GM18520 (cell line): ENCODE data around the gene IGF1R.

Experiments used
- ATAC-seq: cut with Tn5 transposase; IDR thresholded peaks from one replicate; pipeline ENCODE4 v1.9.1; 2021; ENCODE audit not compliant: unreplicated experiment

Gene IGF1R

DNA sequence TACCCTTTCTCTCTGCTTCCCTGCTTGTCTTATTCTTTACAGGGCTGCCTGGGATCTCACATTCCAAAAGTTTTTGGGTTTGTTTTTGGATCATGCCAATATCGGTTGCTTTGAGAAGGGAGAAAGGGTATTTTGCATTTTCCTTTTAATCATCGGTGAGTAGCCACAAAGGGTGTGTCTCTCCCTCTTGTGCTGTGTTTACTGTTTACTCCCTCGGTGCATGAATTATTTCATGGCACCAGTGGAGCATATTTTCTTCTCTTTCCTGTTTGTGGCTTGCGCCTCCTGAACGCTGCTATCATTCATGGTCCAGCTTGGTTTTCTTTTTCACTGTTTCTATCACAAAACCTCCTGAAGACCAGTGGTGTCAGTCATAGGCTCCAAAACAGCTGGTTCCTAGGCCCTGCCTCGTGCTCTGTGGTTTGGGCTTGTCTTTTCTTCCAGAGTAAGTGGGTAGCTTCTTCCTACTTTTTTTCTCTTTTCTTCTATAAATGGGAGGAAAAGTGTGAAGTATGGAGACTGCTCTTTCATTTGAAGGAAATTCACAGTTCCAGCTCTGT is 54.9 kb downstream of the IGF1R start:
- ATAC-seq = no peak

GRCh38 chr15:98705070-98705469 is 56.7 kb downstream of the IGF1R start:
- no peak for ATAC-seq

GRCh38 chr15:98706387-98706786 is 58.0 kb downstream of the IGF1R start:
- ATAC-seq = no peak

GRCh38 chr15:98706986-98707385 is 58.6 kb downstream of the IGF1R start:
- ATAC-seq = no peak

DNA sequence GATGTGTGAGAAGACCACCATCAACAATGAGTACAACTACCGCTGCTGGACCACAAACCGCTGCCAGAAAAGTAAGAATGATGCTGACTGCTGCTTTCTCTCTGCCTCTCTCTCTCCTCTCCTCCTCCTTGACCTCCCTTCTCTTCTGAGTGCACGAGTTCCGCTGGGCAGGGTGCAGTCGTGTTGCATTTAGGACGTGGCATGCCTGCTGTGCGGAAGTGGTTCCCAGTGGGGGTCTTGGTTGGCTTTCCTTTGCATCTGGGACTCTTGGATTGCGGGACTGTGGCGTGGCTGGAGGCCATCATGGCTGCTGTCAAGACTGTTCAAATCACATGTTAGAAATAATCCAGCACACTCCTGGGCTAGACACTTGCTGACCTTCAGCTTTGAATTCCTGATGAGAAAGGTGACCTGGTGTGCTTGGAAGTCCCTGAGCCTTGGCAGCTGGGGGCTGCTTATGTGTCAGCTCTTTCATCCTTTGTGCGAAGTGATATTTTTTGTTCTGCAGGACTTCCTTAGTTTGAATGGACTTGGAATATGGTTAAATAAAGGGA is 59.8 kb downstream of the IGF1R start:
- ATAC-seq = no peak

- no peak for ATAC-seq
Measured at GRCh38 chr15:98711810-98712209, 63.5 kb downstream of the IGF1R start.

DNA sequence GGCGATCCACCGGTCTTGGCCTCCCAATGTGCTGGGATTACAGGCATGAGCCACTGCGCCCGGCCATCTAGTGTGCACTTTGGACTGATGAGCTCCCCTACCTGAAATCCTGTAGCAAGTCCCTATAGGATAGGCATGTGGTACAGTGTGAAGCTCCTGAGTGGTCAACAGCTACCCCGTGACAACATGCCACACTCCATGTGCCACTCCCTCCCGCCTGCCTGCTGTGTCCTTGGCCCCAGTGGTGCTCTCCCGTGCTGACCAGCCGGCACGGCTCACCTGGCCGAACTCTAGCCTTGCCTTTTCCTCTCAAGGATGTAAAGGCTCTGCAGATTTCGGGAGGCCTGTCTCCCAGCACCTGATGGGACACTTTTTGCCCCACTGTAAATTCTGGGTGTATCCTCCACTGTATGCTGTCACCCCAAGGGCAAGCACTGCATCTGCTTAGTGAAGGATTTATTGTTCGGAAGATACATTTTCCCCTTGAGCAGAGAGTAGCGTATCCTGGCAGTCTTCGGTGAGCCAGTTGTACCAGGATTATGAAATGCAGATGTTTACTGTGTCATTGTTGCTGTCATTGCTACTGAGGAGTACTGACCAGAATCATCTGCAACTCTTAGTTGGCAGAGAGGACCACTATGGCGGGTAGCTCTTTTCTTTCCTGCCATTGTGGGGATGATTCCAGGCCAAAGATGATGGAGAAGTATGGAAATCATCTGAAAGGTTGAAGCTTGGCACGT is 64.7 kb downstream of the IGF1R start:
- ATAC-seq = no peak

- no peak for ATAC-seq
Measured at GRCh38 chr15:98713585-98714001, 65.3 kb downstream of the IGF1R start.

DNA sequence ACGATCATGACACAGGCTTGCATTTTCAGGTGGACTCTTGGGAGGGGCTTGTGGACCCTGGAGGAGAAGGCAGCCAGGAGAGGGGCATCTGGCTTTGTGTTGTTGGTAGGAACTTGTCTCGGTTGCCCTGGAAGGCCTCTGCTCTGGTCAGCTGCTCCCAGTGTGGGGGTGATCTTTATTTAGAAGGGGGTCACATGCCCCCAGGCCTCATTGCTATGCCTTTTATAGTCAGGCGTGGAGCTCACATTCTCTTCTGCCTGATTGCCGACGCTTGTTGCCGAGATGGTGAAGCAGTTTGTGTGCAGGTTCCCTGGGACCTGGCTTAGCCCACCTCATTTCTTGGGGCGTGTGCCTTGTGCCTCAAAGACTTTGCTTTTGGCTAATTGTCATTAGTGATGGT is 66.6 kb downstream of the IGF1R start:
- no peak for ATAC-seq

GRCh38 chr15:98715401-98715800 is 67.1 kb downstream of the IGF1R start:
- ATAC-seq = no peak

- no peak for ATAC-seq
Measured at GRCh38 chr15:98715890-98716443, 67.6 kb downstream of the IGF1R start.

- ATAC-seq = no peak
Measured at GRCh38 chr15:98717371-98717770, 69.0 kb downstream of the IGF1R start.

DNA sequence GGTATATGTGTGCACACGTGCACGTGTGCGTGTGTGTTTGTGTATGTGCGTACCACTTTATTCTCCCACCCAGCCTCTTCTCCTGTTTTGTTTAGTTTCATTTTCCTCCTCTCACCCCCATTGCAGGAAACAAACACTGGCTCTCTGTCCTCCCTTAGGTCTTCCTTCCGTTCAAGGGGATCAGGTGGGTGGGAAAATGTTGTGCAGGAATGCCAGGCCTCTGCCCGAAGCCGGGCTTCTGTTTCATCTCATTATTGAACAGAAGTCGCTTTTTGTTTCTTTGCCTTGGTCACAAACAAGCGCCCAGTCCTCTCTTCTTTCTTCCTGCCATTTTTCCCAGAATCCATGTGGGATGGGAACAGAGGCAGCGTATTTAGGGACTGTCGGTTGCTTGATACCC is 69.6 kb downstream of the IGF1R start:
- ATAC-seq = no peak

- ATAC-seq = no peak
Measured at GRCh38 chr15:98718426-98719136, 70.2 kb downstream of the IGF1R start.

DNA sequence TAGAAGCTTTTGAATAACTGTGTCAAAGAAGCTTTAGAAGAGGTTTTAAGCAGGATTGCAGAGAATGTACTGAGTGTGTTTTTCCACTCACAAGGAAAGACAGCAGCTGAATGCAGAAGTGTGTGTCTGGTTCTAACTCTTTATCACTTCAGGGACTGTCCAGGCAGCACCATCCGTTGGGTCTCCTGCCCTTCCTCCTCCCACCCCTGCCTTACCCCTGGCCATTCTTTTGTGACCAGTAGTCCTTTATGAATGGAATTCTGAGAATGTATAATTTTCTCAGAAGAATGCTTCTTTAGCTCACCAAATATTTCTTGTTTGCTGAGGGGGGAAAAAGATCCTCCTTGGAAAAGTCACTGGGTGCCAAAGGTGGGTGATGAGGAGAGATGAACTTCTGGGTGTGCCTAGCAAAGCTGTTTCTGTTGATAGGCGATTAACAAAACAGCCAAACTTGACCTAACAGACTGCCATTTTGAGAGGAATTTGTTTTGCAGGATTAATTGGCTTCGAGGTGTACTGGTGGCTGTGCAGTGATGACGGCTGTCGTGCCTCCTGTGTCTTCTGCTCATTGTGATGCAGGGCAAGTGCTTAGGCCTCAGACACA is 70.9 kb downstream of the IGF1R start:
- ATAC-seq = no peak

DNA sequence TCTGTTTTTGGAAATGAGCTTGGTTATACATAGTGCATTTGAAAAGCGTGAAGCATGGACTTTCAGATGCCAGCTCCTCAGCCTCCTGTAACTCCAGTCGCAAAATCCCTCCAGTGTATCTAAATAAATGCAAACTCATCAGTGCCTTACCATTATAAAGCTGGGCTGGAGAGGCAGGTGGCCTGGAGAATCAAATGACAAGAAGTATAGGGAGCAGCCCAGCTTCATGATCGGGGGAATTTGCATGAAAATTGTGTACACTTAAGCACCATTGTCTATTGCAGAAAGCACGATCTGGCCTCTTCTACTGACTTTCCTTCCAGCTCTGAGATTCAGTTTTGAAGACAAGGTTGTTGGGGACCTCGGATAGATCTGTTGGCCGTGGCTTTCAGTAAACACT is 71.7 kb downstream of the IGF1R start:
- ATAC-seq = no peak

DNA sequence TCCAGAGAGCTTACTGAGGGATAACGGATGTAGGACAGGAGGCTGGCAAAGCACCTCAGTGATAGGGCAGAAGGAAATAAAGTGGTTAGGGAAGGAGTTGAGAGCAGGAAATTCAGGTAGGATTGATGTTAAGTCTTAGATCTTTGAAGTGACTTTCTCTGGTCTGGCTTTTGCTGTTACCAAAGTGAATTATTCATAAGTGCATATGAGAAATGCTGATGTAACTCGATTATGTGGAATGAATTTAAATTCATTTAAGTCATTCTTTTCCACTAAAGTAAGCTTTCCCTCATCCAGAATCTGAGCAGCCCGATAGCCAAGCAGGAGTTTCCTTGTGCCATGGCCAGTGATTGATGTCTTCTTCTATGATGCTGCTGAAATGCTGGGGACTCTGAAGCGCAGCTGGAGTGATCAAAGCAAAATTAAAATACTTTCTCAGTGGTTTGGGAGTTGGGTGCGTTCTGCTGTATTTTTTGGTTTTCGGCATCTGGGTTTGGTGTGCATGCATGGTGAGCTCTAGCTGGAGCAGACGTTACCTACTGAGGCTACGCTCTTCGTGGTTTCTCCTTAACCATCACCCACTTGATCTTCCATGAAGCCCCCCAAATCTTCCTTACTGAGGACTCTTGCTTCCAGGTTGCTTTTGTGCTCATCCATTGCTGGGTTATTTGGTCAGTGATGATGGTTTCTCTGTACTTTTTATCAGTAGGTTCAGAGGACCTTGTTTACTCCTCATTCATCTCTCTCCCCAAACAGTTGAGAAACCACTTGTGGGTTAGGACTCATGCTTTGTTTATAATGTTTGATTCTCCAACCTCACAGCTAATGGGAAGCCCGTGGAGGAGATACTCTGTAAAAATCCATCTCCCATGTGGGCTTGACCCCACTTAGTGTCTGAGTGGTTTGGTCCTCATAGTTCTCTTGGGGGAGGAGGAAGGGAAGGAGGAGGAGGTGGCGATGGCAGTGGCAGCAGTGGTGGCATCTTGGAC is 72.5 kb downstream of the IGF1R start:
- no peak for ATAC-seq

GRCh38 chr15:98722209-98722608 is 73.9 kb downstream of the IGF1R start:
- no peak for ATAC-seq

DNA sequence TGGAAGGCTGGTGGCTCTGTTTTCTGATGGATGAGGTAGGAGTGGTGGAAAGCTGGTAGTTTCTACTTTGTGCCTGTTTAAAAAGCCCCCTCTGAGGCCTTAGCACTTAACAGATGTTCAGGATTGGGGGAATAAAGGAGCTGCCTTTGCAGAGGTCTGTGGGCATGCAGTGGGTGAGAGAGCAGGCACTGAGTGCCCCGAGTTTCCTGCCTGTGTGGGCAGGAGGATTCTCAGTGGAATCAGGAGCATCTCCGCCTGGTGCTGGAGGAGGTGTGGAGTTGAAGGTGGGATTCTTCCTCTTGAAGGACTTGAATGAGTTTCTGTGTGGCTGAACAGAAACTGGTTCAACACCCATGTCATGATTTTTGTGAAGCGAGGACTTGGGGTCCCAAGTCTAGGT is 74.3 kb downstream of the IGF1R start:
- no peak for ATAC-seq

DNA sequence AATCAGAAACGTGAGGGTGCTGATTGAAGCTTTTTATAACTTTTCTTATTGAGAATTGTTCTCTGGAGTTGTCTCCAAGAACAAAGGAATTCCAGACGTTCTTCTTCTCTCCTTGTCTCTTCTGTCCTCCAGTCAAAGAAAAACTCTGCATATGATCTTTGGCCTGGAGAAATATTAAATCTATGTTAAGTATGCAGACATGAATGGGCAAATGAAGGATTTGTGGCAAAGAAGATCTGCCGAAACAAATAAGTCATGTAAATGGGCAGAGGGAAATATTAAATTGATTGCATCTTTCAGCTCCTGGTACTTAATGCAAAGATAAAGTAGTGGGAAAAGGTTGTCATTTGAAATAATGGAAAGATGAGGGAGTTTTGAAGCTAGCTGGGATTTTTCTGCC is 74.9 kb downstream of the IGF1R start:
- ATAC-seq = no peak
